Upper lobe of left lung (tissue), 4 donors: ENCODE results near the gene WNT11.

ENCODE experiments used
- CTCF ChIP-seq, 6 experiments: fragments of 450-650 bp in 4 of 6; fragments of 200-600 bp in 2 of 6; sonication (generic) in 2 of 6; IDR thresholded peaks; one replicate each; pipeline ENCODE4 v1.5.1; 2016 to 2019; ENCODE audit warnings: antibody characterized with exemption in 6 of 6
- EP300 ChIP-seq, 4 donors: sonication (generic); formaldehyde crosslinking; IDR thresholded peaks; one replicate each; pipeline ENCODE4 v1.5.1; 2017; ENCODE audit warnings: antibody characterized with exemption in 4 of 4, control low read depth in 2 of 4
- POLR2AphosphoS5 ChIP-seq, 2 donors: sonication (generic); formaldehyde crosslinking; IDR thresholded peaks; one replicate each; pipeline ENCODE4 v1.5.1; 2017; ENCODE audit warnings: antibody characterized with exemption in 2 of 2

DNA sequence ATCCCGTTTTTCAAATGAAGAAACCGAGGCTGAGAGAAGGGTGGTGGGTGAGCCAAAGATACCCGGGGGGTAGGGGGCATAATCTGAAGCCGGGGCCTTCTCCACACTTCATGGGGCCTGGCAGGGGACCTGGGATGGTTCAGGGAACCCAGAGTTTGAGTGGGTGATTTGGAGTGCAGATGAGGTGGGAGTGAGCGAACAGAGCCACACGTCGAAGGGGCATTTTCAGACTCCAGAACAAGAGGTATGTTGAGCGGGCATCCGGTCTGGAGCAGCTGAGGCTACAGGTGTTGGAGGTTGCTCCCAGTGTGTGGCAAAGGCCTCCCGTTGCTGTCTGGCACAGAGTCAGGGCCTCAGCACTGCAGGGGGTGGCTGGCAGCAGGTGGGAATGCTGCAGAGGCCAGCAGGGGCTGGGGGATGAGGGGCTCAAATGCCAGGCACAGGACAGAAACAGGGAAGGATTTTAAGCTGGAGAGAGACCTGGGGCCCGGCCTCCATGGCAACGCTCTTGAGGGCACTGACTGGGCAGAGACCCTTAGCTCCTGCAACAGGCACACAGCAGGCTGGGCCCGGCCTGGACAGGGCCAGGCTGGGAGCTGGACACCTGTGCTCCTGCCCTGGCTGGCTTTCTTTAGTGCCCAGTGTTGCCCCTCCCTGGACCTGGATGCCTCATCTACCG, 46.2 kb downstream of the WNT11 start:
- TF ChIP-seq CTCF (IDR thresholded peaks at IDR 0.05) (no peak), EP300 (IDR thresholded peaks at IDR 0.05) (no peak), POLR2AphosphoS5 (IDR thresholded peaks at IDR 0.05) (no peak)
